Osteoblast (primary cell): Measurements from ENCODE around the gene RBBP8. TPM values are rescaled to one million over a fixed set of nuclear protein-coding genes. Genes with fewer than 3 reads are reported as not detected.

Experiments
- DNase-seq: peaks from one replicate; pipeline ENCODE4 v3.0.0; 2011; ENCODE audit warnings: low spot score, mixed read lengths; ENCODE audit not compliant: insufficient read length; ENCODE audit errors: missing footprints
- H2AFZ ChIP-seq: 2 replicates; pipeline ENCODE4 v1.6.0; 2011; ENCODE audit warnings: mild to moderate bottlenecking, low read length
- H3K27ac ChIP-seq: 2 replicates; pipeline ENCODE4 v1.5.1; 2011; ENCODE audit warnings: mild to moderate bottlenecking, low read depth, low read length, moderate library complexity
- H3K27me3 ChIP-seq: 2 replicates; pipeline ENCODE4 v1.6.0; 2012; ENCODE audit warnings: mild to moderate bottlenecking, control low read depth, inconsistent platforms, low read length, moderate library complexity; ENCODE audit not compliant: insufficient read depth
- H3K36me3 ChIP-seq: 2 replicates; pipeline ENCODE4 v1.5.1; 2011; ENCODE audit warnings: mild to moderate bottlenecking, low read length, control low read depth, moderate library complexity; ENCODE audit not compliant: insufficient read depth
- H3K4me1 ChIP-seq: 2 replicates; pipeline ENCODE4 v1.5.1; 2011; ENCODE audit warnings: mild to moderate bottlenecking, low read length, control low read depth, moderate library complexity; ENCODE audit not compliant: insufficient read depth
- H3K4me2 ChIP-seq: 2 replicates; pipeline ENCODE4 v1.6.0; 2011; ENCODE audit warnings: mild to moderate bottlenecking, low read length; ENCODE audit not compliant: insufficient read depth
- H3K4me3 ChIP-seq: fragments of 200-600 bp; sonication (generic); 3 replicates; pipeline ENCODE4 v1.5.1; 2012; ENCODE audit warnings: mild to moderate bottlenecking, low read length, inconsistent platforms; ENCODE audit not compliant: insufficient read depth
- H3K79me2 ChIP-seq: 2 replicates; pipeline ENCODE4 v1.6.0; 2012; ENCODE audit warnings: mild to moderate bottlenecking, low read length, control low read depth, inconsistent platforms; ENCODE audit not compliant: insufficient read depth
- H3K9me3 ChIP-seq: 2 replicates; pipeline ENCODE4 v1.5.1; 2011; ENCODE audit warnings: low read depth, low read length, control low read depth
- H4K20me1 ChIP-seq: 2 replicates; pipeline ENCODE4 v1.6.0; 2012; ENCODE audit warnings: mild to moderate bottlenecking, low read length, control low read depth; ENCODE audit not compliant: insufficient read depth
- CTCF ChIP-seq: IDR thresholded peaks from 2 replicates; pipeline ENCODE4 v1.5.1; 2011; ENCODE audit warnings: mild to moderate bottlenecking, low read depth, low read length, moderate library complexity; ENCODE audit errors: extremely low read depth
- total RNA-seq: library from RNA; depleted of rRNA; stranded (reverse); fragments of >200 nt; gene quantifications from 2 replicates; pipeline ENCODE4 v1.2.3, GENCODE V29; 2012

The RBBP8 gene
- total RNA-seq, 1 donor, result 40.2 TPM

- no peaks in the 10 kb centered on the region for H3K79me2 ChIP-seq
- no peak overlapping the region for H2AFZ ChIP-seq
- no peaks in the 10 kb centered on the region for H3K27me3 ChIP-seq
- H4K20me1 ChIP-seq, result no peaks in the 10 kb centered on the region
- no peaks in the 10 kb centered on the region for H3K4me1 ChIP-seq
- no peak overlapping the region for H3K4me2 ChIP-seq
- no peak overlapping the region for H3K4me3 ChIP-seq
- H3K9me3 ChIP-seq, result no peaks in the 10 kb centered on the region
- no peak overlapping the region for H3K27ac ChIP-seq
- H3K36me3 ChIP-seq, result peaks cover 13% of the 10 kb centered on the region
- no peak for TF ChIP-seq CTCF
- no peak for DNase-seq
Observed at GRCh38 chr18:22956226-22956625, 23.1 kb downstream of the RBBP8 start.

- Histone ChIP-seq H3K36me3 (no peaks in the 10 kb centered on the region), H2AFZ (no peak overlapping the region), H3K4me3 (no peak overlapping the region), H3K27ac (no peak overlapping the region), H3K4me1 (no peaks in the 10 kb centered on the region), H3K27me3 (no peaks in the 10 kb centered on the region), H3K9me3 (no peaks in the 10 kb centered on the region), H3K79me2 (no peaks in the 10 kb centered on the region), H4K20me1 (no peaks in the 10 kb centered on the region), H3K4me2 (no peak overlapping the region)
- no peak for DNase-seq
- no peak for TF ChIP-seq CTCF
Observed at GRCh38 chr18:22961156-22961555, 28.0 kb downstream of the RBBP8 start.

- Histone ChIP-seq H3K79me2 (no peaks in the 10 kb centered on the region), H3K27ac (no peak overlapping the region), H3K27me3 (no peaks in the 10 kb centered on the region), H3K36me3 (no peaks in the 10 kb centered on the region), H2AFZ (no peak overlapping the region), H3K9me3 (no peaks in the 10 kb centered on the region), H3K4me1 (no peaks in the 10 kb centered on the region), H3K4me3 (no peak overlapping the region), H3K4me2 (no peak overlapping the region), H4K20me1 (no peaks in the 10 kb centered on the region)
- TF ChIP-seq CTCF, result no peak
- no peak for DNase-seq
Observed at GRCh38 chr18:22962004-22962403, 28.9 kb downstream of the RBBP8 start.

- no peaks in the 10 kb centered on the region for H3K79me2 ChIP-seq
- TF ChIP-seq CTCF, result no peak
- peak; percentile 4 for DNase-seq
Observed at GRCh38 chr18:22964116-22964515, 31.0 kb downstream of the RBBP8 start.

More at GRCh38 chr18:22964116-22964515, 31.0 kb downstream of the RBBP8 start:
- Histone ChIP-seq H4K20me1 (no peaks in the 10 kb centered on the region), H2AFZ (no peak overlapping the region), H3K4me3 (no peak overlapping the region), H3K27ac (no peak overlapping the region), H3K4me2 (no peak overlapping the region), H3K9me3 (no peaks in the 10 kb centered on the region), H3K27me3 (no peaks in the 10 kb centered on the region), H3K36me3 (no peaks in the 10 kb centered on the region), H3K4me1 (no peaks in the 10 kb centered on the region)
